K562 (cell line): ENCODE data around the gene RNU2-63P. TPM values are rescaled to one million over a fixed set of nuclear protein-coding genes. Genes with fewer than 3 reads are reported as not detected.
"Not testable (repeated sequence)": the region's sequence is repeated elsewhere in the genome, so short reads cannot be mapped to it uniquely, and the experiment has no call there.

Experiments
- ATAC-seq: fragments of 200-7000 bp; cut with Tn5 transposase; 3 replicates; pipeline ENCODE4 v1.9.1; 2020; ENCODE audit warnings: moderate library complexity
- BruUV-seq: library from RNA; stranded (reverse); fragments of 400-500 nt; replicated peaks from 2 replicates; lab custom pipeline; 2021; lab: Mats Ljungman, UMichigan
- CTCF ChIA-PET: fragments of 300-600 bp; formaldehyde crosslinking; extraction: SDS; loops from one replicate; lab custom pipeline; 2021; ENCODE audit warnings: low intra/inter-chr PET ratio; lab: Yijun Ruan, JAX
- POLR2A ChIA-PET: fragments of 300-600, 350-650 bp; sonication (Branson Sonifier 250); formaldehyde crosslinking; extraction: SDS; loops from one replicate; lab custom pipeline; 2021; ENCODE audit warnings: antibody characterized with exemption, inconsistent platforms; lab: Yijun Ruan, JAX
- DNase-seq, 4 experiments: peaks; one replicate each; pipeline versions ENCODE4 v3.0.0 to v3.0.0-alpha.2; 2011 to 2018; ENCODE audit warnings: low spot score in 3 of 4, mixed read lengths in 3 of 4; ENCODE audit errors: extremely low read depth in 1 of 4
- FAIRE-seq: peaks from 2 replicates; lab custom pipeline; 2011; peaks lifted over from hg19 to GRCh38; lab: Jason Lieb, UNC
- H2AFZ ChIP-seq: 2 replicates; pipeline ENCODE4 v1.6.0; 2011; ENCODE audit warnings: low read depth, low read length, control low read depth, inconsistent platforms
- H3K27ac ChIP-seq: fragments of 200-600 bp; 3 replicates; pipeline ENCODE4 v1.8.0; 2011; ENCODE audit warnings: low read depth, mild to moderate bottlenecking, control low read depth, inconsistent platforms, low read length, moderate library complexity, mixed read lengths; ENCODE audit errors: extremely low read depth
- H3K27me3 ChIP-seq, 2 experiments: fragments of 300-600 bp in 1 of 2; 2 replicates in 1 of 2; 3 replicates in 1 of 2; pipeline versions ENCODE4 v1.6.0 to v1.8.0; 2011; ENCODE audit warnings: inconsistent platforms in 2 of 2, low read length in 2 of 2, mild to moderate bottlenecking in 1 of 2, mixed read lengths in 1 of 2, moderate library complexity in 1 of 2; ENCODE audit not compliant: control insufficient read depth in 2 of 2, insufficient read depth in 2 of 2
- H3K36me3 ChIP-seq: fragments of 300-600 bp; 3 replicates; pipeline ENCODE4 v1.8.0; 2011; ENCODE audit warnings: mild to moderate bottlenecking, low read length, inconsistent platforms; ENCODE audit not compliant: control insufficient read depth, insufficient read depth
- H3K4me1 ChIP-seq, 2 experiments: fragments of 200-600 bp in 1 of 2; replicated peaks in 1 of 2; 2 replicates in 1 of 2; 3 replicates in 1 of 2; pipeline versions ENCODE4 v1.5.1 to v1.8.0; 2011; ENCODE audit warnings: inconsistent platforms in 2 of 2, low read length in 2 of 2, mild to moderate bottlenecking in 1 of 2, mixed read lengths in 1 of 2, moderate library complexity in 1 of 2; ENCODE audit not compliant: control insufficient read depth in 2 of 2, insufficient read depth in 2 of 2
- H3K4me2 ChIP-seq: 2 replicates; pipeline ENCODE4 v1.6.1; 2011; ENCODE audit warnings: low read length, control low read depth, inconsistent platforms, mixed read lengths; ENCODE audit not compliant: insufficient read depth
- H3K4me3 ChIP-seq: fragments of 200-600 bp; sonication (generic), shearing (Covaris generic); 2 replicates; pipeline ENCODE4 v1.5.1; 2016; ENCODE audit warnings: control low read depth, inconsistent platforms
- H3K79me2 ChIP-seq: fragments of 200-600 bp; 3 replicates; pipeline ENCODE4 v1.8.0; 2011; ENCODE audit warnings: low read length, inconsistent platforms; ENCODE audit not compliant: control insufficient read depth, insufficient read depth
- H3K9ac ChIP-seq, 2 experiments: 2 replicates each; pipeline versions ENCODE4 v1.6.0 to v1.6.1; 2011; ENCODE audit warnings: low read depth in 2 of 2, low read length in 2 of 2, control low read depth in 1 of 2, inconsistent platforms in 1 of 2, mild to moderate bottlenecking in 1 of 2, mixed read lengths in 1 of 2; ENCODE audit not compliant: insufficient read depth in 1 of 2
- H3K9me1 ChIP-seq: one replicate; pipeline ENCODE4 v1.6.0; 2011; ENCODE audit warnings: inconsistent platforms, mild to moderate bottlenecking, low read length, moderate library complexity; ENCODE audit not compliant: control insufficient read depth, insufficient read depth
- H3K9me3 ChIP-seq: replicated peaks from 2 replicates; pipeline ENCODE4 v1.5.1; 2011; ENCODE audit warnings: low read depth, low read length, inconsistent platforms; ENCODE audit not compliant: control insufficient read depth, insufficient read depth
- H4K20me1 ChIP-seq: replicated peaks from 2 replicates; pipeline ENCODE4 v1.6.1; 2011; ENCODE audit warnings: low read length, inconsistent platforms, mixed read lengths; ENCODE audit not compliant: control insufficient read depth, insufficient read depth
- RAD51 ChIP-seq: fragments of 450-650 bp; IDR thresholded peaks from 2 replicates; pipeline ENCODE4 v1.7.1; 2016; ENCODE audit warnings: low read depth, mild to moderate bottlenecking, borderline replicate concordance
- WGBS: fragments of 100-300 bp; shearing (Covaris generic); methylation state at CpG from one replicate; pipeline ENCODE4 v1.1.6; 2016; ENCODE audit warnings: low coverage, mixed read lengths; ENCODE audit not compliant: insufficient coverage; ENCODE audit errors: missing lambda C conversion rate; 5-methylcytosine and 5-hydroxymethylcytosine counted together
- in situ Hi-C: fragments of 300-500 bp; cut with MboI; formaldehyde crosslinking; loops from 4 replicates; pipeline ENCODE4 v1.15.0; 2018; ENCODE audit warnings: inconsistent platforms, mixed read lengths
- intact Hi-C: fragments of 100-400 bp; cut with micrococcal nuclease; formaldehyde crosslinking; loops from 2 replicates; pipeline ENCODE4 v1.14.2; 2022
- polyA plus RNA-seq, 8 experiments: library from polyadenylated mRNA; depleted of rRNA in 4 of 8; stranded (reverse) in 5 of 8; unstranded in 3 of 8; fragments of >200 nt; fragmentation: Nextera tagmentation in 2 of 8; fragmentation: Illumina TruSeq in 1 of 8; extraction: Ambion mirVana in 2 of 8; extraction: Trizol in 1 of 8; gene quantifications; 2 replicates each; pipeline versions ENCODE4 v1.2.1 to v1.2.3, GENCODE V29; 2011 to 2014; ENCODE audit warnings: inconsistent platforms in 1 of 8, missing spikeins in 1 of 8
- total RNA-seq, 7 experiments: library from RNA; depleted of rRNA in 6 of 7; stranded (reverse); fragments of >200 nt in 6 of 7; fragmentation: Illumina TruSeq in 2 of 7; extraction: Trizol in 2 of 7; gene quantifications; 2 replicates each; pipeline versions ENCODE4 v1.2.1 to v1.2.3, GENCODE V29; 2011 to 2021; ENCODE audit warnings: low replicate concordance in 1 of 7

Gene RNU2-63P
- total and polyA plus RNA-seq, 9 of the 15 experiments (the other 6 are each of a cell fraction or from before 2014, with no cell fraction given) = 5.8 to 253 (median 169) TPM; not detected in 4

- TF ChIP-seq RAD51 = no peak
These were observed 20.6 kb downstream of the RNU2-63P start (continued) for GRCh38 chr2:87995756-87996155.

- H3K9me3 ChIP-seq, DNase-seq, POLR2A ChIA-PET, H2AFZ ChIP-seq, BruUV-seq, ATAC-seq, H3K79me2 ChIP-seq, H3K9ac ChIP-seq, H3K9me1 ChIP-seq, H3K27ac ChIP-seq, H3K27me3 ChIP-seq, H4K20me1 ChIP-seq, H3K4me1 ChIP-seq, intact Hi-C loops, CTCF ChIA-PET, FAIRE-seq, H3K36me3 ChIP-seq, H3K4me2 ChIP-seq, H3K4me3 ChIP-seq: not testable (repeated sequence)
- in situ Hi-C loops = loop anchor here (5.0 kb wide), 1 partner anchor 1092 kb away; no protein-coding TSS in a partner anchor
- 22% methylated on average over 5 of the region's 7 CpGs for WGBS
These were observed 22.0 kb downstream of the RNU2-63P start for GRCh38 chr2:87994304-87994850.

DNA sequence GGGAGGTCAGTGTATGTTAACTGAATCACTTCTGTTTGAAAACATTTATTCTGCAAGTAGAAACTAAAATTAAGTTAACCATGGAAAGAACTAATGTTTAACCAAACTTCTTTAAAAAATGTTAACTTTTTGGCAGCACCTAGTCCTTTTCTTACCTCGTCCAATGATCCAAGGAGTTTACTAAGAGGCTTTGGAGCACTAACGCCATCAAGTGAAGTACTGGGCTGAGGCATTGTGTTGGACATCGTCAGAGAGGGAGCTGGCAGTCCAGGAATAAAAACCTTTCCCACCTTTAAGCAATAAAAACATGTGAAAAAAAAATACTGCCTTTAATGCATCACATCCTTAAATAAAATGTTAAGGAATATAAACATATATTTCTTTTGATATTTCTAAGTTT, 23.8 kb downstream of the RNU2-63P start:
- FAIRE-seq, intact Hi-C loops, H3K36me3 ChIP-seq, H3K27me3 ChIP-seq, H3K9me3 ChIP-seq, H3K4me1 ChIP-seq, H3K27ac ChIP-seq, ATAC-seq, H3K4me2 ChIP-seq, H4K20me1 ChIP-seq, DNase-seq, H2AFZ ChIP-seq, BruUV-seq, H3K4me3 ChIP-seq, CTCF ChIA-PET, H3K79me2 ChIP-seq, POLR2A ChIA-PET, H3K9ac ChIP-seq, H3K9me1 ChIP-seq: not testable (repeated sequence)
- in situ Hi-C loops = loop anchor here (5.0 kb wide), 1 partner anchor 1090 kb away; no protein-coding TSS in a partner anchor
- WGBS = no CpG with 5 or more reads among the region's 3 CpGs

GRCh38 chr2:87987473-87987872, 28.9 kb downstream of the RNU2-63P start:
- H3K27me3 ChIP-seq, H3K36me3 ChIP-seq, H3K4me2 ChIP-seq, H3K4me1 ChIP-seq, DNase-seq, POLR2A ChIA-PET, H3K4me3 ChIP-seq, intact Hi-C loops, H2AFZ ChIP-seq, H3K9me3 ChIP-seq, H3K79me2 ChIP-seq, H3K27ac ChIP-seq, FAIRE-seq, ATAC-seq, BruUV-seq, H3K9me1 ChIP-seq, H4K20me1 ChIP-seq, CTCF ChIA-PET, H3K9ac ChIP-seq, in situ Hi-C loops: not testable (repeated sequence)
- WGBS = no CpG with 5 or more reads among the region's 1 CpG
